ENCODE measurements around the gene SPZ1. TPM values are rescaled to one million over a fixed set of nuclear protein-coding genes. Genes with fewer than 3 reads are reported as not detected.
A peak's percentile ranks its signal among the peaks of the same experiment; 100 is the strongest.
"Not testable (repeated sequence)": the region's sequence is repeated elsewhere in the genome, so short reads cannot be mapped to it uniquely, and the experiment has no call there.

Gene SPZ1
- not detected for total RNA-seq

- no peaks in the 10 kb centered on the region for H3K9me3 ChIP-seq
- no peak for TF ChIP-seq CTCF (IDR thresholded peaks at IDR 0.05 in 4 of 5, conservative IDR thresholded peaks at IDR 0.05 in 1 of 5)
- TF ChIP-seq POLR2A (IDR thresholded peaks at IDR 0.05) = no peak
- DNase-seq (no peak), ATAC-seq (no peak)
- H3K27me3 ChIP-seq = no peaks in the 10 kb centered on the region
- no peaks in the 10 kb centered on the region for H3K4me1 ChIP-seq
- intact Hi-C loops (cut with DNase I; ENCODE audit: low total_unique reads) = no loop called here
- in situ Hi-C loops (cut with MboI; ENCODE audit: low sequenced_read_pairs in 4 of 4) = loop anchor here in 1 of 4 donors (10.0 kb wide), 1 partner anchor 225 kb away; no protein-coding TSS in a partner anchor
- no peak within 1 kb of the TSS for H3K4me3 ChIP-seq
- H3K36me3 ChIP-seq = no peaks in the 10 kb centered on the region
- H3K27ac ChIP-seq = no peak within 1 kb of the TSS
Measured at GRCh38 chr5:80319702-80320101, at the start of gene SPZ1. Gene SPZ1 (plus strand): TSS chr5:80320002. CDS start chr5:80320216, 214 bp downstream.

GRCh38 chr5:80270543-80270942, 49.3 kb upstream of the SPZ1 start:
- DNase-seq; intact Hi-C loops (cut with DNase I; ENCODE audit: low total_unique reads); H3K36me3 ChIP-seq; ATAC-seq; H3K4me3 ChIP-seq; H3K27ac ChIP-seq; H3K9me3 ChIP-seq; H3K27me3 ChIP-seq; H3K4me1 ChIP-seq: not testable (repeated sequence)
- in situ Hi-C loops (cut with MboI; ENCODE audit: low sequenced_read_pairs in 4 of 4) = loop anchor here in 2 of 4 donors (10.0 kb wide), 1 partner anchor 176 kb away; no protein-coding TSS in a partner anchor

- ATAC-seq (no peak), DNase-seq (no peak)
- H3K27me3 ChIP-seq = no peaks in the 10 kb centered on the region
- H3K4me1 ChIP-seq = no peaks in the 10 kb centered on the region
- in situ Hi-C loops (cut with MboI; ENCODE audit: low sequenced_read_pairs in 4 of 4) = loop anchor here in 2 of 4 donors (10.0 kb wide), 1 partner anchor 181 kb away; no protein-coding TSS in a partner anchor
- no peaks in the 10 kb centered on the region for H3K36me3 ChIP-seq
- peak in 3 of 5 experiments; percentile 34 to 43 (median 35) for TF ChIP-seq CTCF (IDR thresholded peaks at IDR 0.05 in 4 of 5, conservative IDR thresholded peaks at IDR 0.05 in 1 of 5)
- no peak for TF ChIP-seq POLR2A (IDR thresholded peaks at IDR 0.05)
- H3K9me3 ChIP-seq = no peaks in the 10 kb centered on the region
- H3K4me3 ChIP-seq = no peak overlapping the region
- intact Hi-C loops (cut with DNase I; ENCODE audit: low total_unique reads) = loop anchor here (1.0 kb wide), 1 partner anchor 184 kb away; no protein-coding TSS in a partner anchor
- no peak overlapping the region for H3K27ac ChIP-seq
Measured at GRCh38 chr5:80275347-80275746, 44.5 kb upstream of the SPZ1 start.

GRCh38 chr5:80276186-80276585, 43.6 kb upstream of the SPZ1 start:
- ATAC-seq (no peak), DNase-seq (no peak)
- Histone ChIP-seq H3K36me3 (no peaks in the 10 kb centered on the region), H3K4me3 (no peak overlapping the region), H3K27ac (no peak overlapping the region), H3K9me3 (no peaks in the 10 kb centered on the region), H3K27me3 (no peaks in the 10 kb centered on the region), H3K4me1 (no peaks in the 10 kb centered on the region)
- TF ChIP-seq POLR2A (IDR thresholded peaks at IDR 0.05) (no peak), CTCF (IDR thresholded peaks at IDR 0.05 in 4 of 5, conservative IDR thresholded peaks at IDR 0.05 in 1 of 5) (no peak)
- in situ Hi-C loops (cut with MboI; ENCODE audit: low sequenced_read_pairs in 4 of 4) (loop anchor here in 2 of 4 donors (10.0 kb wide), 1 partner anchor 181 kb away; no protein-coding TSS in a partner anchor), intact Hi-C loops (cut with DNase I; ENCODE audit: low total_unique reads) (no loop called here)

- Histone ChIP-seq H3K4me1 (no peaks in the 10 kb centered on the region), H3K27me3 (no peaks in the 10 kb centered on the region), H3K9me3 (no peaks in the 10 kb centered on the region), H3K4me3 (no peak overlapping the region), H3K36me3 (no peaks in the 10 kb centered on the region), H3K27ac (no peak overlapping the region)
- intact Hi-C loops (cut with DNase I; ENCODE audit: low total_unique reads) = no loop called here
- no peak for DNase-seq
- no peak for ATAC-seq
- TF ChIP-seq POLR2A (IDR thresholded peaks at IDR 0.05) (no peak), CTCF (IDR thresholded peaks at IDR 0.05 in 4 of 5, conservative IDR thresholded peaks at IDR 0.05 in 1 of 5) (no peak)
- in situ Hi-C loops (cut with MboI; ENCODE audit: low sequenced_read_pairs in 4 of 4) = loop anchor here in 2 of 4 donors (10.0 kb wide), 1 partner anchor 182 kb away; no protein-coding TSS in a partner anchor
Measured at GRCh38 chr5:80277191-80277590, 42.6 kb upstream of the SPZ1 start.

All from gastrocnemius medialis (tissue), 4 donors.